HG02938 (cell line): ENCODE results near the gene SLC1A4.
"Not testable (repeated sequence)": the region's sequence is repeated elsewhere in the genome, so short reads cannot be mapped to it uniquely, and the experiment has no call there.

ENCODE experiments used
- ATAC-seq: cut with Tn5 transposase; IDR thresholded peaks from one replicate; pipeline ENCODE4 v1.9.1; 2021; ENCODE audit warnings: mild to moderate bottlenecking, moderate library complexity; ENCODE audit not compliant: unreplicated experiment

The SLC1A4 gene

DNA sequence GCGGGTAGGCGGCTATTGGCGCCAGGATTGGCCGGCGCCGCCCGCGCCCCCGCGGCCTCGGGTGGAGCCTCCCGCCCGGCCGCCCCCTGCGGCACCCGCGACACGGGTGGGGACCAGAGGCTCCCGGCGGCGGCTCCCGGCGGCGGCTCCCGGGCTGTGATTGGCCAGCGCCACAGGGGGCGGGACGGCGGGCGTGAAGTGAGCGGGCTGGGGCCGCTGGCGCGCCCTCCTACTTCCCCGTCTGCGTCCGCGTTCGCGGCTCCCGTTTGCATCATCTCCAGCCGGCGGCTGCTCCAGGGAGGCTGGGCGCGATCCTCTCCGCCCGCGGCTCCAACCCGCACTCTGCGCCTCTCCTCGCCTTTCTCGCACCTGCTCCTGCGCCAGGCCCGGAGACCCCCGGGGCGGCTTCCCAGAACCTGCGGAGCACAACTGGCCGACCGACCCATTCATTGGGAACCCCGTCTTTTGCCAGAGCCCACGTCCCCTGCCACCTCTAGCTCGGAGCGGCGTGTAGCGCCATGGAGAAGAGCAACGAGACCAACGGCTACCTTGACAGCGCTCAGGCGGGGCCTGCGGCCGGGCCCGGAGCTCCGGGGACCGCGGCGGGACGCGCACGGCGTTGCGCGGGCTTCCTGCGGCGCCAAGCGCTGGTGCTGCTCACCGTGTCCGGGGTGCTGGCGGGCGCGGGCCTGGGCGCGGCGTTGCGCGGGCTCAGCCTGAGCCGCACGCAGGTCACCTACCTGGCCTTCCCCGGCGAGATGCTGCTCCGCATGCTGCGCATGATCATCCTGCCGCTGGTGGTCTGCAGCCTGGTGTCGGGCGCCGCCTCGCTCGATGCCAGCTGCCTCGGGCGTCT, at the start of gene SLC1A4:
Gene SLC1A4 (plus strand): TSS at position 274 of the 856 bp plus-strand sequence. CDS start 245 bp downstream, at position 519.
- peak; percentile 51 for ATAC-seq

DNA sequence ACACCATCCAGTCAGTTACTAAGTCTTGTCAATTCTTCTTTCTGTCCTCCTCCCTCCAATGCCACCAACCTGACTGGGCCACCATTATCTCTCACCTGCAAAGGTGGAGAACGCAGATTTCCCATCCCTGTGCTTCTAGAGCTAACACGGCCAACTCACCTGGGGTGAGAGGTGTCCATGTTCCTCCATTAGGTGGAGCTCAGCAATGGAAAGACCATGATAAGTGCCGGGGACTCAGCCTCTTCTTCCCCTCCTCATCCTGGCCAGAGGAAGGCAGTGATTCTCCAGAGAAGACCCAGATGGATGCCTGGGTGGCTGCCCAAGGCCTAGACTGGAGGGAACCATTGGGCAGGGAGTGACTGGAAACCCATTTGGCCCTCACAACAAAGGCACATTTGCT, 48.1 kb upstream of the SLC1A4 start:
- no peak for ATAC-seq

DNA sequence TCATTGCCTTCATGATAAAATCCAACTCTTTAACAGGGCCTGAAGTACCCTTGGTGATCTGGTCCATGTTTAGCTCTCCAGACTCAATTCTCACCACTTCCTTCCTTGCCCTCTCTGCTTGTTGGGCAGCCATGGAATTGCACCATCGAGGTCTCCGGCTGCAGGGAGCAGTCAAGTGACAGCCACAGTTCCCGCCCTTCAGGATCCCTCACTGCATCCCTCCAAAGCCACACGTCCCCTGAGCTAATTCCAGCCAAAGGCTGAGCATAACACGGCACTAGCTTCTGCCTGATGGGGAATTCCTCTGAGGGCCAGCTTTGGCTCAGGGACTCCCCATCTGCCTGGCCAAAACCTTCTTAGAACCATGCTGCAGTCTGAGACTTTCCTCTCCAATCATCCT, 47.4 kb upstream of the SLC1A4 start:
- ATAC-seq, result no peak

- no peak for ATAC-seq
Observed at GRCh38 chr2:64942693-64943092, 46.5 kb upstream of the SLC1A4 start.

DNA sequence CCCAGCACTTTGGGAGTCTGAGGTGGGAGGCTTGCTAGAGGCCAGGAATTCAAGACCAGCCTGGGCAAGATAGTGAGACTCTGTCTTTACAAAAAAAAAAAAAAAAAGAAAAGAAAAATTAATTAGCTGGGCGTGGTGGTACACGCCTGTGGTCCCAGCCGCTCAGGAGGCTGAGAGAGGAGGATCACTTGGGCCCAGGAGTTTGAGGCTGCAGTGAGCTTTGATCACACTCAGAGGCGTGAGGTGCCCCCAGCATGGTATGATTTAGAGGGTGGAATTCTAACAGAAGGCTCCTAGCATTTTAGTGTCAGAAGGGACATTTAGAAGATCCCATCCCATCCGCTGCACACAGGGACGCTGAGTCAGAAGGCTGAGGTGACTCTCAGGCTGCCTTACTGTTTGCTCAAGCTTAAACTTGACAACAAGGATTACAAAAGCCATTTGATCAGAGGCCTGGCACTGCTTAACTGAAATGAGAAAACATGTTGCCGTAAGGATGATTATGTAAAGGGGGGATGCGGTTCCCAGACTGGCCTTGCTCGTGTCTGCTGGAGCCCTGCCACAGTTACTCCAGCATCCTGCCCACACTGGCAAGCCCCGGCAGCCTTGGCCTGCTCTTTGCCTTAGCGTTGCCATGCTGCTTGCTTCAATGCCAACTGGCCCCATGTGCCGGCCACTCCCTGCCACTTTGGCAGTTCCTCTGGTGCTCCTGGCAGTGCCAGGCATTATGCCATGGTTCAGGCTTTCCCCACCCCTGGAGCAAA, 45.6 kb upstream of the SLC1A4 start:
- ATAC-seq, result no peak

- no peak for ATAC-seq
Observed at GRCh38 chr2:64944484-64944883, 44.7 kb upstream of the SLC1A4 start.

- peak; percentile 85 for ATAC-seq
Observed at GRCh38 chr2:64945973-64946768, 43.0 kb upstream of the SLC1A4 start.

DNA sequence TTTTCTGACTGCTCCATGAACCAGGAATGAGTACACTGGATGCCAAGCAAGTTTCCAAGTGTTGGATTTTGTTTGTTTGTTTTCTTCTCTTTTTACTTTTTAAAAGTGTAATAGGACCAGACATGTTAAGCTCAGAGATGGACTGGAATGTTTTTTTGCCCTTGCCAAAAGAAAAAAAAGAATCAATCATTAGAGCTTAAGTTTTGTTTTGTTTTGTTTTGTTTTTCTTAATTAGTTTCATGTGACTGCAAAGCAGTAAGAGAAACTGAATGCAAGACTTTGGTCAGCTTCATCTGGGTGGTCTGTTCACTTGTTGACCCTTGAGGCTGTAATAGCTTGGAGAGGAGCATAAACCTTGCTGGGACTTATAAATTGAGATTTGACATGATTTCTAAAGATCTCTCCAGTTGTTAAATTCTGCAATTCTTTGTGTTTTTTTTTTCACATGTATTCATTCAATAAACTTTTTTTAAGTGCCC, 42.4 kb upstream of the SLC1A4 start:
- ATAC-seq, result no peak

GRCh38 chr2:64947885-64948284, 41.3 kb upstream of the SLC1A4 start:
- no peak for ATAC-seq

DNA sequence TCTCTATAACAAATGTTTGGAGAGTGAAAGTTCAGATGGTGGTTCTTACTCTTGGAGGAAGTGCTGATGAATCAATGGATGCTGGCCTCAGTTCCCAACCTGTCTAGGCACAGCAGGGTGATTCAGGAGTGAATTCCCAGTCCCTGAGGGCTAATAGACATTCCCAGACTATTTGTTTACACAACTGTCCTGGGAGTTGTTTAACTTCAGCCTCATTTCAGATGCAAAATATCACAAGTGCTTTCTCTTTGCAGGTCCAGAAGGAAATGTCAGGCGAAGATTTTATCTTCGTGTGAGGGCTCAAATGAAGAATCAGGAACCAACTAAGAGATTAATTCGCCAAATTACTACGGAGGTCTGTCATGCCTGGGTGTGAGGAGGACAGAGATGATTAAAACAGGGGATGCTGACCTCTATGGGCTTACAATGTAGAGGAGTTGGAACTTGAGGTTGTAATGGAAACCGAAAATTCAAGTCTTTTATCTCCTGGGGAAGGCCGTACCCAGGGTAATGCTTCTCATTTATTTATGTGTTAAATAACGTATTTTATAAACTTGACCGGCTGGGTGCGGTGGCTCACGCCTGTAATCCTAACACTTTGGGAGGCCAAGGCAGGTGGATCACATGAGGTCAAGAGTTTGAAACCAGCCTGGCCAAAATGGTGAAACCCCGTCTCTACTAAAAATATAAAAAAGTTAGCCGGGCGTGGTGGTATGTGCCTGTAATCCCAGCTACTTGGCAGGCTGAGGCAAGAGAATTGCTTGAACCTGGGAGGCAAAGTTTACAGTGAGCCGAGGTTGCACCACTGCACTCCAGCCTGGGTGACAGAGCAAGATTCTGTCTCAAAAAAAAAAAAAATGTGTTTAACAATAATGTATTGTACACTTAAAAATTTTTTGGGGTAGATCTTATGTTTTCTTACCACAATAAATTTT, 38.7 kb upstream of the SLC1A4 start:
- no peak for ATAC-seq

- ATAC-seq, result no peak
Observed at GRCh38 chr2:64951306-64951953, 37.8 kb upstream of the SLC1A4 start.

DNA sequence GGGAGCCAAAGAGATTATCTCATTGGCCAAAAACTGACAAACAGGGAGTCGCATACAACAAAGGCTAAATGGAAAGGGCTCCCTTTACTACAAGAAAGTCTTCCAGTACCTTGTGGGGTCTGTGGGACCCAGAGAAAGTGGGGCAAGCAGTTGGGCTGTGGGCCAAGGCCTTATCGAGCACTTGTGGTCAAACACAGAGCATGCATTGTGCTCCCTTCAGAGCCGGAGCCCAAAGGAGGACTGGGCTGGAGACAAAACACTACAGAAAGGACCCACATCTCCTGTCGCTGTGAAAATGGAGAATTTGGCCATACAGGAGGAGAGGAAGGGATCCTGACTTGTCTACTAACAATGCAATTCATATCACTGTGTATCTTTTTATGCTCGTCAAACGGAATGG, 37.1 kb upstream of the SLC1A4 start:
- ATAC-seq, result no peak

DNA sequence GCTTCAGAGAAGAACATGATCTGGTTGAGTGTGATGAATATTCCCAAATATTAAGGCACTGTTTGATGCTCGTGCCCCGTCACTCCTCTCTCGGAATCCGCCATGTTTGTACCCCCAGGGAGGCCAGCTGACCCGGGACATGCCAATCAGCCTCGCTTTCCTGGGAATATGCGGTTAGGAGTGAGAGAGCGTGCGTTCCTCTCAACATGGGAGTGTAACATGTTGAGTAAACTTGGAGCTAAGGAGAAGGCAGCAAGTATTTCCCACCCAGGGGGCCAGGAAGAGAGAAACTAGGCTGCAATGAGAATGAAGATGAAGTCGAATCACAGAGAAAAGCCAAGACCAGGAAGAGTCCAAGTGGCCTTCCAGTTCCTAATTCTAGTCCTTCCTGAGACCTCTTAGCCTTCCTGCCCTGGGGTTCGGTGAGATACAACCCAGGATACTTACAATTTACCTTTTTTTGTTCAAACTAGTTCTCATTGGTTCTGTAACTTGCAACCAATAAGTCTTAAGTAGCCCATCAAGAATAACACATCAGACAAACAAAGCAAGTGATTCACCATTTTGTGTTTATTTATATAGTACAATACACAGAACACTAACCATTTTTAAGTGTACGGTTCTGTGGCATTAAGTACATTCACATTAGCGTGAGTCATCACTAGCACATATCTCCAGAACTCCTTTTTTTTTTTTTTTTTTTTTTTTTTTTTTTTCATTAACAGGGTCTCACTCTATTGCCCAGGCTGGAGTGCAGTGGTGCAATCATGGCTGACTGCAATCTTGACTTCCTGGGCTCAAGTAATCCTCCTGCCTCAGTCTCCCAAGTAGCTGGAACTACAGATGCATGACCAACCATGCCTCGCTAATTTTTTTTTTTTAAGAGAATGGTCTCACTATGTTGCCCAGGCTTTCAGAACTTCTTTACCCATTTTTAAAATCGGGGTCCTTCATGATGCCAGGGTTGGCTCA, 36.4 kb upstream of the SLC1A4 start:
- no peak for ATAC-seq

- ATAC-seq, result no peak
Observed at GRCh38 chr2:64955467-64955866, 33.7 kb upstream of the SLC1A4 start.

DNA sequence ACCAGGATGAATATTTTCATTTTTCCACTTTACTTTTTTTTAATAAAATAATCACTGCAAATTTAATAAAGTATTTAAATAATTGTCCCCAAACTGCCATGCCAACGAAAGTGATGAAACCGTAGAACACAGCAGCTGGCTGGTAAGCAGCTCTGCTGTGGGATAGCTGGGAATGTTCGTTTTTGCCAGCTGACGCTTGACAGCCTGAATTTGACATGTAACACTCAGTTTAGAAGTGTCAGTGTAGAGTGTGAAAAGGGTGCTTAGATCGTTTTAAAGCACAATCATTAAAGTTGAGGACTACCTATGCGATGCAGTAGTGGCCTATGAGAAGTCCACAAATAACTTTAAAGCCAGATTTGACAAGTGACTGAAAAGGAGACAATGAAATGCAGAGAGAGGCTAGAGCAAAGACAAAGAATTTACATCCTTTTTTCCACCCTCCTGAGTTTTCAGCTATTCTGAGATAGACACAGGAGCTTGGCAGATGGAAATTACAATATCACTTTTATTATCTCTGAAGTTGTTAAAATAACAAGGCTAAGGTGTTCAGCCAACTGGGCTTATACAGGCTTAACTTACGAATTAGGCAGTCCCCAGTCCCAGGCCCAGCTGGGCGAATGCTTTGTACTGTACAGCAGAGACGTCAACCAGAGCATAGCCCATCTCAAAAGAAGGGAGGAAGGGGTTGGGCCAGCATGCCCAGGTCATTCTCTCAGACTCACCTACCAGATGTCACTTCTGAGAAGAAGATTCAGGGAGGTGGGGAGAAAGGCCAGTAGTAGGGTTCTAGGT, 31.9 kb upstream of the SLC1A4 start:
- no peak for ATAC-seq

DNA sequence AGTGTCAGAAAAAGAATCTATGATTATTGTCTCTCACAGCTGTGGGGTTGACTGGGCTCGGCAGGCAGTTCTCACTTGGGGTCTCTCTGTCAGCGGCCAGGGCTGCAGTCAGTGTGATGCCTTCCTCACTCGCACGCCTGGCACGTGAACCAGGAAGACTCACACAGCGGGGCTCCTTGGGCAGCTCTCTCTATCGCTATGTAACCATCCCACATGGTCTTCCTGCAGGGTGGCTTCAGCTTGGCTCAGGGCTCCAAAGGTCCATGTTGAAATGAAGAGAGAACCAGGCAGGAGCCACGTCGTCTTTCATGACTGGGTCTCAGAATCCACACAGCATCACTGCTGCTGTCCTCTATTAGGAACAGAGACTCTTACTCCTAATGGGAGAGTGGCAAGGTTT, 30.6 kb upstream of the SLC1A4 start:
- ATAC-seq, result no peak

DNA sequence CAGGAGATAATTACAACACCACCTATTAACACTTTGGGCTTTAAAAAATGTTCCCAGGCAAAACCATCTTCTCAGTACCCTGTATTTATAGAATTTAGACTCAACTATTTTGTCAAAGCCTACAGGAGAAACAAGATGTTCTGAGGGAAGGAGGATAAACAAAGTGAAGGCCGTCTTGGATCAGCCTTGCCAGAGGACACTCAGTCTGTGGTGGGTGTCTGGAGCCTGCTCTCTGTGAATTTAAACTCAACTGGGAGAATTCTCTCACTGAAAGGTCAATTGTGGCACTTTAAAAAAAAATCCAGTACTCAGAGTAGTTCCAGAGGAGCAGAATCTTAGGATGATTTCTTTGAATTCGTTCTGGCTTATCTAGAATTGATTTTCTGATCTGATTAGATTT, 28.4 kb upstream of the SLC1A4 start:
- no peak for ATAC-seq

- ATAC-seq, result not testable (repeated sequence)
Observed at GRCh38 chr2:64963138-64963537, 26.1 kb upstream of the SLC1A4 start.
